HG03575 (cell line): ENCODE data around the gene EXOC2.

ENCODE experiments used
- ATAC-seq: cut with Tn5 transposase; IDR thresholded peaks from one replicate; pipeline ENCODE4 v1.9.1; 2021; ENCODE audit not compliant: unreplicated experiment, insufficient number of reproducible peaks, low FRiP score; ENCODE audit errors: extremely low read depth

EXOC2 gene

GRCh38 chr6:491233-491632 is 201.7 kb downstream of the EXOC2 start:
- ATAC-seq: no peak

GRCh38 chr6:490251-491037 is 202.5 kb downstream of the EXOC2 start:
- ATAC-seq: no peak

GRCh38 chr6:489762-490161 is 203.2 kb downstream of the EXOC2 start:
- no peak for ATAC-seq

DNA sequence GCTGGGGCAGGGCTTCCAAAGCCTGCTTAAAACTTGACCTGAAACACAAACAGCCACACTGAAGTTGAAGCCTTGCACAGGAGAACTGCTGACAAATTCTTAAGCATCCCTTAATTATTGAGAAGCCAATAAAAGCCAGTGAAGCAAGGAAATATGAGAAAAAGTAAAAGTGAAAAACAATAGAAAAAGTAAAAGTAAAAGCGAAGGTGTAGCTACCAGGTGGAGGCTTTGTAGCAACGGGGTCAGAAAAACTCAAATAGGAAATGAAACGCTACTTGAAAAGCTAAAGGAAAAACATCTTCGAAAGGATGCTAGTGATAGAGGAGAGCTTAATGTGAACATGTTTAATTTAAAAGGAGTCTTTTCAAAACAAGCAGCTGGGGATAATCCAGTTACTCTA is 203.9 kb downstream of the EXOC2 start:
- ATAC-seq: no peak

- ATAC-seq: no peak
Observed at GRCh38 chr6:487956-488355, 205.0 kb downstream of the EXOC2 start.

DNA sequence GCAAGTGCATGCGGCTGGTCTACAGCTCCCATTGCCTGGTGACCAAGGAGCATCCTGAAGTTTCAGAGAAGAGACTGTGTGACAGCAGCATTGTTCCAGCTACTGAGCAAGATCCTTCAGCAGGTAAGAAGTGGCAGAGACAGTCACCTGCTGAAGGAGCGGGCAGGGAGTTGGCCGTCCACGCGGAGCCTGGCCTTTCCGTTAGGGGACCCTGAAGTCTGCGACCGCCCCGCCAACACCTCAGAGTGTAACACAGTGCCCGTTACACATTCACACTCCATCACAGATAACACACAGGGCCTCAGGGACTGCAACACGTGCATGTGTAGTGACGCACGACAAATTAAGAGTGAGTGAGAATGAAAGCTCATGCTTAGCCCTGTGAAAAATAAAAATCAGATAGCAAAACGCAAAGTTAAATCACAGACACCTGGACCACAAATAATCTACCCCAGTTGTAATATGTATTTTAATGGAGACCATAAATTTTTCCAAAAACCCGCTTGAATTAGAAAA is 207.2 kb downstream of the EXOC2 start:
- no peak for ATAC-seq

GRCh38 chr6:484746-485145 is 208.2 kb downstream of the EXOC2 start:
- no peak for ATAC-seq

DNA sequence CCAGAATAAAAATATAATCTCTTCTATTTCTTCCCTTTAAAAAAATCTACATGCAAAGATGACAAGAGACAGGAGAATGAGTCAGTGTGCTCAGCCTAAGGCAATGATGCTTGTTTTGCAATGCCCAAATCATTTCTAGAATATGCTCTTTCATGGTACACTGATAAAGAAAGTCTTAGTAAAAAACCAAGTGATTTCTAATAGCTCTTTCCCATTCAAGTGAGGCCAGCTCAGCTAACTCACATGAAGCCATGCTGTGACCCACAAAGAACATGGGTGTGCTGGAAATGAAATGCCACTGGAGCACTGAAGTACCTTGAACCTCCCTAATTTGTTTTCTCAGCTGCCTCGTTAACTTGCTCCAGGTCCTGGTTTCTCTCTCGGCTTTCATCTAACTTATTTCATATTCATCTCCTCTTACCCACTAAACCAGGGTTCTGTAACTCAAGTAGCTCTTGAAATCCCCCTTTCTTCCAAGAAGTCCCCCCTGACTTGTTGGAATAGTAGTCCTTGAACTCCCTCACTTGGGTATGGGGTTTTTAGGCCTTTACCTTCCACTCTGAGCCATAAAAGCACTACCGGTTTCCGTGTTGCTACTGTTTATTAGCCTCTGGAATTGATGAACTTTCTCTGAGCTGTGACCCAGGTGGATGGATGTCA is 208.7 kb downstream of the EXOC2 start:
- ATAC-seq: no peak

DNA sequence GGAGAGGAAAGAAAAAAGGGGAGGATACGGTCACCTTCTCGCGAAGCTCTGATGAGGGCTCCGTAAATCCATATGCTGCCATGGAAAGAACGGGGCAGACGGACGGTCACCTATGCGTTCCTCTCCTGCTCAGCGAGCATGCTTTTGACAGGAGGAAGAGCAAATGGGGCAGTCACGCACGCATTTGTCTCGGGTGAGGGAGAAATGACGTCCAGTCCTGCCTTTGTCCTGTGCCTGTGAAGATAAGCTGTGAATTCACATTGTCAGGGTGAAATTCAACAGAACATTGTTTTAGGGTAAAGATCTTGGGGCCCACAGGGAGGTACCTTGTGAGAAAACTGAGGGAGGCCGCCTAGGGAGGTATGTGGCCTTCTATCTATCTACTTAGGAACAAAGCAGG is 217.6 kb downstream of the EXOC2 start:
- ATAC-seq: no peak

GRCh38 chr6:474453-475185 is 218.3 kb downstream of the EXOC2 start:
- peak; percentile 48 for ATAC-seq

- ATAC-seq: no peak
Observed at GRCh38 chr6:473768-474452, 219.0 kb downstream of the EXOC2 start.

DNA sequence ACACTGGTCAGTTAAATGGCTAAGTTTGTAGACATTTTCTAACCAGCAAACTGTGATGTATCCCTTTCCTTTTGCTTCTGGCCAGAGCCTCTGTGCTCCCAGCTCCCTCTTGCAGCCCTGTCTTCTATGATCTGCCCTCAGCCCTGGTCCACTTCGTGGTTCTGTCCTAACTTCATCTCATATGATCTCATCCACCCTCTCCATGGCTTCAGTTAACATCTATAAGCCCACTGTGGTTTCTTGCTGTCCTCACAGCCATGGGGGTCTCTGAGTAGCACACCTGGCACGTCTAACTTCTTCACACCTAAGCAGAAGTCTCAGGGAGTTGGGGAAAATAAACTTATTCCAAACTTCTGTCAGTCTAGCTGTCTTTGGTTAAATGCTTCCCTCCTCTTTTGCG is 219.6 kb downstream of the EXOC2 start:
- no peak for ATAC-seq

DNA sequence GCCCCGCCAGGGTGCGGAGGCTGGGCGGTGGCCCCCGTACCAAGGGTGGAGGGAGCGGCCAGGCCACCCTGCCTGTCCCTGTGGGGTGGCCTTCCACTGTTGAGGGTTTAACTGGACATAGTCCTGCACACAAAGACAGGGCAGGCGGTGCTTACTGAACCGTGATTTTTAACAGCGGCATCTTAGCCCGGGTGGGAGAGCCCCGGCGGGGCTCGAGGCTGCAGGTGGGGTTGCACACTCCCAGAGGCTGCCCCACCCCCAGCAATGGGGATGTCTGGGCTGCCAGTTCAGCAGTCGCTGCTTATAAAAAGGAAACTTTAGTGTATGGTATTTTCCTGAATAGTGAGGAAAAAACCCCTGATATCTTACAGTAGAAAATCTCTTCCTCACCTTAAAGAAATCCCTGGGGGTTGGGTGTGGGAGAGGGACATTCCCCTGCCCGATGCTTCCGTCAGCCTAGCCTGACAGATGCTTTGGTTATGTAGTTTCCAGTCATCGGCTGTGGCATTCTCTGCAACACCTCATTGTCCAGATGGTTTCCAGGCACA is 222.0 kb downstream of the EXOC2 start:
- no peak for ATAC-seq

DNA sequence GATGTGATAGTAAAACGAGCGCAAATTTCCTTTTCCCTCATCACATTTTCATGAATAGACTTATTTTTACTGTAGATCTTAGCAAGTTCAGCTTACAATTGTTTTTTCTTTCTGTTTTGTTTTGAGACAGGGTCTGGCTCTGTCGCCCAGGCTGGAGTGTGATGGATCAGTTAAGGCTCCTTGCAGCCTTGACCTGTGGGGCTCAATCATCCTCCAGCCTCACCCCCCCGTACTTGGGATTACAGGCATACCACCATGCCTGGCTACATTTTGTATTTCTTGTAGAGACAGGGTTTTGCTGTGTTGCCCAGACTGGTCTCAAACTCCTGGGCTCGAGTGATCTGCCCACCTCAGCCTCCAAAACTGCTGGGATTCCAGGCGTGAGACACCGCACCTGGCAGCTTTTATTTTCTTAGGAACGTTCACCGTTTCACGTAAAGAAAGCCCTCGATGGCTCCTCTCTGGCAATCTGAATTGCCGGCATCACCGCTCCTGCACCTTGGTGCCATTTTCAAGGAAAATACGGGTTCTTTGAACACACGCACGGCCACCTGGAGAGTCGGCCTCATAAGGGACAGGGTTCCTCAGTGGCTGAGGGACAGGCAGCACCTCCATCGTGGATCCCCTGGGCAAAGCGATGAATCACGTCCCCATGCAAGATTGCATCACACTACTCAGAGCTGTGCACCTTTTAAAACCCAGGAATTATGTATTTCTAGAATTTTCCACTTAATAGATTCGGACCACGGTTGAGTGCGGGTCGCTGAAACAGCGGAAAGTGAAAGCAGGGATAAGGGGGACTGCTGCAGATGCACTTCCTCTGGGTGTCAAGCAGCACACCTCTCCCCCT is 222.7 kb downstream of the EXOC2 start:
- no peak for ATAC-seq

DNA sequence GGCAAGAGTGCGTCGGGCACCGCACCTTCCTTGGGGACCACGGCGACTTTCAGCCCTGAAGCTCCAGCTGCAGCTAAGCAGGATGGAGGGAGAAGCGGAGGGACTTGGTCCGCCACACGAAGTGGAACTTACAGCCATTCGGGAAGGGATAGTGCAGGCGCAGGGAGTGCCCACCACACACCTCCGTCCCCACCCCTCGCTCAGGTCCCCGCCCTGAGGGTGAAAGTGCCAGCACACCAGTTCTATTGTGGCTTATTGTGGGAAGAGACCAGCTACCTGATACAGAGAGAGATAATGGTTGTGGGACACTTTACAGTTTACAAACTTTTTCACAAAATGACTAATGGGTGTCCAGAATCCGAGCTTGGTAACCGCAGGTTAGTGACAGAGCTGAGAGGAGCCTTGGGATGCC is 225.3 kb downstream of the EXOC2 start:
- ATAC-seq: no peak

GRCh38 chr6:467111-467510 is 225.8 kb downstream of the EXOC2 start:
- ATAC-seq: no peak

GRCh38 chr6:466564-466963 is 226.4 kb downstream of the EXOC2 start:
- ATAC-seq: no peak
